ENCODE measurements around the gene RP9. TPM values are rescaled to one million over a fixed set of nuclear protein-coding genes. Genes with fewer than 3 reads are reported as not detected.

RP9 gene
- total and polyA plus RNA-seq, 9 of the 15 experiments (the other 6 are each of a cell fraction or from before 2014, with no cell fraction given) = 10.7 to 44.8 (median 33.4) TPM

DNA sequence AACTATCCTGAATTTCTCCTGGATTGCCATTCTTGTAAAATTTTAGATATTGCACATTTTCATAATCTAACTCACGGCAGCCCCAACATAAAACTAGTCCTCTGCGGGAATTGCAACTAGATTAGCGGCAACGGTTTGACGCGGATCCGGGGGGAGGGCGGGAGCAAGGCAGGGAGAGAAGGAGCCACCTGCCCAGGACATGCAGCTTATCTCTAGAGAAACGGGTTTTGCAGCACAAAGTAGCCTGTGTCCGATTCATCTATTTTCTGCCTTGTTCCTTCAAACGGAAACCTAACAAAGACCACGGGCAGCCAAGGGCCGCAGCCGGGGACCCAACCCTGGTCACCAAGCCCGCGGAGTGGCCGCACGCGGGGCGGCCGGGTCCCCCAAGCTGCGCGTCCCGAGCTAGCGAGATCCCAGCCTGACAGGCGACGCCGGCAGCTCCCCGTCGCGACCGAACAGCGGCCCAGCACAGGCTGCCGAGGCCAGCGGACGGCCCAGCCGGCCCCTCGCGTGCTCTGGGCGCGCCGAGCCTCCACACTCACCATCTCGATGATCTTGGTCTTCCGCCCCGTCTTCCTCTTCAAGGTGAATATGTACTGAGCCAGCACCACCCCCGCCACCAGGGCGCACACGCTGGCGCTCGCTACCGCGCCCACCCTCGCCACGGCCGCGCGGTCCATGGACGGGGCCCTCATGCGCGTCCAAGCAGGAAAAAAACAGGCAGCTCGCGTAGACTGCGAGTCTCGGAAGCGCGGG, 47.0 kb downstream of the RP9 start, which contains the start of gene NT5C3A (continued):
- TF ChIP-seq MTF1 (CRISPR knock-in tag; IDR thresholded peaks at IDR 0.05; ENCODE audit: borderline replicate concordance) (no peak), TAF9B (IDR thresholded peaks at IDR 0.05; ENCODE audit: partially characterized antibody) (no peak), ZKSCAN8 (CRISPR knock-in tag; IDR thresholded peaks at IDR 0.05) (no peak), HEY1 (CRISPR knock-in tag; IDR thresholded peaks at IDR 0.05; ENCODE audit: borderline replicate concordance) (no peak), ZNF165 (CRISPR knock-in tag; IDR thresholded peaks at IDR 0.05; ENCODE audit: borderline replicate concordance) (no peak), ZNF140 (CRISPR knock-in tag; IDR thresholded peaks at IDR 0.05) (no peak), RBBP5 (IDR thresholded peaks at IDR 0.05; ENCODE audit: borderline replicate concordance, insufficient read depth, low read length, poor library complexity, severe bottlenecking) (peak; percentile 93), ZNF384 (IDR thresholded peaks at IDR 0.05; ENCODE audit: low read depth, low read length) (peak; percentile 74), TFAM (CRISPR knock-in tag; conservative IDR thresholded peaks at IDR 0.05) (no peak), RHOXF2B (CRISPR knock-in tag; conservative IDR thresholded peaks at IDR 0.05) (no peak), KAT8 (IDR thresholded peaks at IDR 0.05; ENCODE audit: low read depth) (no peak), KLF13 (tag; IDR thresholded peaks at IDR 0.05; ENCODE audit: borderline replicate concordance, low read depth) (peak; percentile 41; the same call in 1 of the 2 replicates), ZNF224 (CRISPR knock-in tag; IDR thresholded peaks at IDR 0.05) (no peak), POLR3A (IDR thresholded peaks at IDR 0.05; ENCODE audit: borderline replicate concordance, extremely low read depth, insufficient read depth, insufficient read length) (no peak), FOSL1 (tag; conservative IDR thresholded peaks at IDR 0.05) (0 out of 2 replicates have a peak, but pooled peaks have one; percentile 30)
- TF ChIP-seq, protein P1, sequence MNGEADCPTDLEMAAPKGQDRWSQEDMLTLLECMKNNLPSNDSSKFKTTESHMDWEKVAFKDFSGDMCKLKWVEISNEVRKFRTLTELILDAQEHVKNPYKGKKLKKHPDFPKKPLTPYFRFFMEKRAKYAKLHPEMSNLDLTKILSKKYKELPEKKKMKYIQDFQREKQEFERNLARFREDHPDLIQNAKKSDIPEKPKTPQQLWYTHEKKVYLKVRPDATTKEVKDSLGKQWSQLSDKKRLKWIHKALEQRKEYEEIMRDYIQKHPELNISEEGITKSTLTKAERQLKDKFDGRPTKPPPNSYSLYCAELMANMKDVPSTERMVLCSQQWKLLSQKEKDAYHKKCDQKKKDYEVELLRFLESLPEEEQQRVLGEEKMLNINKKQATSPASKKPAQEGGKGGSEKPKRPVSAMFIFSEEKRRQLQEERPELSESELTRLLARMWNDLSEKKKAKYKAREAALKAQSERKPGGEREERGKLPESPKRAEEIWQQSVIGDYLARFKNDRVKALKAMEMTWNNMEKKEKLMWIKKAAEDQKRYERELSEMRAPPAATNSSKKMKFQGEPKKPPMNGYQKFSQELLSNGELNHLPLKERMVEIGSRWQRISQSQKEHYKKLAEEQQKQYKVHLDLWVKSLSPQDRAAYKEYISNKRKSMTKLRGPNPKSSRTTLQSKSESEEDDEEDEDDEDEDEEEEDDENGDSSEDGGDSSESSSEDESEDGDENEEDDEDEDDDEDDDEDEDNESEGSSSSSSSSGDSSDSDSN (IDR thresholded peaks at IDR 0.05; ENCODE audit: borderline replicate concordance in 1 of 2, low read depth in 2 of 2, low read length in 2 of 2) = 0 out of 4 replicates have a peak, but pooled peaks of 1 of the 2 experiments have one; percentile 21
- TF ChIP-seq, protein P2, sequence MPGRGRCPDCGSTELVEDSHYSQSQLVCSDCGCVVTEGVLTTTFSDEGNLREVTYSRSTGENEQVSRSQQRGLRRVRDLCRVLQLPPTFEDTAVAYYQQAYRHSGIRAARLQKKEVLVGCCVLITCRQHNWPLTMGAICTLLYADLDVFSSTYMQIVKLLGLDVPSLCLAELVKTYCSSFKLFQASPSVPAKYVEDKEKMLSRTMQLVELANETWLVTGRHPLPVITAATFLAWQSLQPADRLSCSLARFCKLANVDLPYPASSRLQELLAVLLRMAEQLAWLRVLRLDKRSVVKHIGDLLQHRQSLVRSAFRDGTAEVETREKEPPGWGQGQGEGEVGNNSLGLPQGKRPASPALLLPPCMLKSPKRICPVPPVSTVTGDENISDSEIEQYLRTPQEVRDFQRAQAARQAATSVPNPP (IDR thresholded peaks at IDR 0.05; ENCODE audit: borderline replicate concordance, insufficient read depth, insufficient read length) = no peak
- TF ChIP-seq, protein P3, sequence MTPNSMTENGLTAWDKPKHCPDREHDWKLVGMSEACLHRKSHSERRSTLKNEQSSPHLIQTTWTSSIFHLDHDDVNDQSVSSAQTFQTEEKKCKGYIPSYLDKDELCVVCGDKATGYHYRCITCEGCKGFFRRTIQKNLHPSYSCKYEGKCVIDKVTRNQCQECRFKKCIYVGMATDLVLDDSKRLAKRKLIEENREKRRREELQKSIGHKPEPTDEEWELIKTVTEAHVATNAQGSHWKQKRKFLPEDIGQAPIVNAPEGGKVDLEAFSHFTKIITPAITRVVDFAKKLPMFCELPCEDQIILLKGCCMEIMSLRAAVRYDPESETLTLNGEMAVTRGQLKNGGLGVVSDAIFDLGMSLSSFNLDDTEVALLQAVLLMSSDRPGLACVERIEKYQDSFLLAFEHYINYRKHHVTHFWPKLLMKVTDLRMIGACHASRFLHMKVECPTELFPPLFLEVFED (CRISPR knock-in tag; conservative IDR thresholded peaks at IDR 0.05) = no peak
- TF ChIP-seq, protein P4, sequence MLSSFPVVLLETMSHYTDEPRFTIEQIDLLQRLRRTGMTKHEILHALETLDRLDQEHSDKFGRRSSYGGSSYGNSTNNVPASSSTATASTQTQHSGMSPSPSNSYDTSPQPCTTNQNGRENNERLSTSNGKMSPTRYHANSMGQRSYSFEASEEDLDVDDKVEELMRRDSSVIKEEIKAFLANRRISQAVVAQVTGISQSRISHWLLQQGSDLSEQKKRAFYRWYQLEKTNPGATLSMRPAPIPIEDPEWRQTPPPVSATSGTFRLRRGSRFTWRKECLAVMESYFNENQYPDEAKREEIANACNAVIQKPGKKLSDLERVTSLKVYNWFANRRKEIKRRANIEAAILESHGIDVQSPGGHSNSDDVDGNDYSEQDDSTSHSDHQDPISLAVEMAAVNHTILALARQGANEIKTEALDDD (IDR thresholded peaks at IDR 0.05) = peak; percentile 97
- TF ChIP-seq, protein P5, sequence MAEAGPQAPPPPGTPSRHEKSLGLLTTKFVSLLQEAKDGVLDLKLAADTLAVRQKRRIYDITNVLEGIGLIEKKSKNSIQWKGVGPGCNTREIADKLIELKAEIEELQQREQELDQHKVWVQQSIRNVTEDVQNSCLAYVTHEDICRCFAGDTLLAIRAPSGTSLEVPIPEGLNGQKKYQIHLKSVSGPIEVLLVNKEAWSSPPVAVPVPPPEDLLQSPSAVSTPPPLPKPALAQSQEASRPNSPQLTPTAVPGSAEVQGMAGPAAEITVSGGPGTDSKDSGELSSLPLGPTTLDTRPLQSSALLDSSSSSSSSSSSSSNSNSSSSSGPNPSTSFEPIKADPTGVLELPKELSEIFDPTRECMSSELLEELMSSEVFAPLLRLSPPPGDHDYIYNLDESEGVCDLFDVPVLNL (CRISPR knock-in tag; IDR thresholded peaks at IDR 0.05; ENCODE audit: low read depth) = peak; percentile 17; the same call in 1 of the 2 replicates
